Astrocyte (in vitro differentiated cells and primary cell): ENCODE data around the gene LRRC41.
"Not testable (repeated sequence)": the region's sequence is repeated elsewhere in the genome, so short reads cannot be mapped to it uniquely, and the experiment has no call there.

ENCODE experiments used
- EZH2 ChIP-seq: IDR thresholded peaks from 2 replicates; pipeline ENCODE4 v1.6.1; 2012; ENCODE audit warnings: mild to moderate bottlenecking, low read length, inconsistent platforms; ENCODE audit not compliant: insufficient read depth
- TF ChIP-seq, protein P1 (sequence below): IDR thresholded peaks from 2 replicates; pipeline ENCODE4 v1.5.1; 2011; ENCODE audit warnings: low read depth, mild to moderate bottlenecking, inconsistent platforms, low read length, moderate library complexity; ENCODE audit not compliant: insufficient read depth

DNA sequence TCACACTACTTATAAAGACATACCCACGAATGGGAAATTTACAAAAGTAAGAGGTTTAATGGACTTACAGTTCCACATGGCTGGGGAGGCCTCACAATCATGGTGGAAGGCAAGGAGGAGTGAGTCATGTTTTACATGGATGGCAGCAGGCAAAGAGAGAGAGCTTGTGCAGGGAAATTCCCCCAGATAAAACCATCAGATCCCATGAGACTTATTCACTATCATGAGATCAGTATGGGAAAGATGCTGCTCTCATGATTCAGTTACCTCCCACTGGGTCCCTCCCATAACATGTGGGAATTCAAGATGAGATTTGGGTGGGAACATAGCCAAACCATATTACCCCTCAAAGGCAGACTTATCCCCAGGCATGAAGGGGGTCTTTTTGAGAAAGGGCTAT, 64.6 kb downstream of the LRRC41 start:
- TF ChIP-seq, protein P1, sequence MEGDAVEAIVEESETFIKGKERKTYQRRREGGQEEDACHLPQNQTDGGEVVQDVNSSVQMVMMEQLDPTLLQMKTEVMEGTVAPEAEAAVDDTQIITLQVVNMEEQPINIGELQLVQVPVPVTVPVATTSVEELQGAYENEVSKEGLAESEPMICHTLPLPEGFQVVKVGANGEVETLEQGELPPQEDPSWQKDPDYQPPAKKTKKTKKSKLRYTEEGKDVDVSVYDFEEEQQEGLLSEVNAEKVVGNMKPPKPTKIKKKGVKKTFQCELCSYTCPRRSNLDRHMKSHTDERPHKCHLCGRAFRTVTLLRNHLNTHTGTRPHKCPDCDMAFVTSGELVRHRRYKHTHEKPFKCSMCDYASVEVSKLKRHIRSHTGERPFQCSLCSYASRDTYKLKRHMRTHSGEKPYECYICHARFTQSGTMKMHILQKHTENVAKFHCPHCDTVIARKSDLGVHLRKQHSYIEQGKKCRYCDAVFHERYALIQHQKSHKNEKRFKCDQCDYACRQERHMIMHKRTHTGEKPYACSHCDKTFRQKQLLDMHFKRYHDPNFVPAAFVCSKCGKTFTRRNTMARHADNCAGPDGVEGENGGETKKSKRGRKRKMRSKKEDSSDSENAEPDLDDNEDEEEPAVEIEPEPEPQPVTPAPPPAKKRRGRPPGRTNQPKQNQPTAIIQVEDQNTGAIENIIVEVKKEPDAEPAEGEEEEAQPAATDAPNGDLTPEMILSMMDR, result not testable (repeated sequence)
- not testable (repeated sequence) for TF ChIP-seq EZH2
